Esophagus muscularis mucosa (tissue), 3 donors: ENCODE results near the gene PRSS50.
"Not testable (repeated sequence)": the region's sequence is repeated elsewhere in the genome, so short reads cannot be mapped to it uniquely, and the experiment has no call there.

Experiments
- POLR2AphosphoS5 ChIP-seq, 2 donors: sonication (generic); formaldehyde crosslinking; IDR thresholded peaks; one replicate each; pipeline ENCODE4 v1.6.1; 2017; ENCODE audit warnings: antibody characterized with exemption in 2 of 2
- TF ChIP-seq, protein P1 (sequence below), 3 experiments: fragments of 200-600 bp in 2 of 3; fragments of 450-650 bp in 1 of 3; sonication (generic) in 2 of 3; IDR thresholded peaks; one replicate each; pipeline ENCODE4 v1.5.1; 2017 to 2019; ENCODE audit warnings: antibody characterized with exemption in 3 of 3, mild to moderate bottlenecking in 2 of 3, moderate library complexity in 1 of 3

DNA sequence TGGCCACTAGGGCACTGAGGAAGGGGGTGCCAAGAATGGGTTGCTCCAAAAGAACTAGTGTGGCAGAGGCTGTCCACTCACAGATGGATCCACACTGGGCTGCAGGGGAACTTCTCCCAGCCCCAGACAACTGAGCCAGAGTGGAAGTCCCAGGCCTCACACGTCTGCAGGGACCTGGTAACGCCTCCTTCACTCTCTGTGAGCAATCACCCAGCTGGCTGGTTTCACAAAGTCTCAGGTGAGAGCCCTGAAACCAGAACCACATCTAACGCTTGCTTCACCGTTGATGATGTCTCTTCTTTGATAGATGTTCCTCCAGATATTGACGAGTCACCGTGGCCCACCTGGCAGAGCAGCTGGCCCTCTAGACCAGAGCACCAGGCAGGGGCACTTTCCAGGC lies 35.5 kb upstream of the PRSS50 start:
- TF ChIP-seq, protein P1, sequence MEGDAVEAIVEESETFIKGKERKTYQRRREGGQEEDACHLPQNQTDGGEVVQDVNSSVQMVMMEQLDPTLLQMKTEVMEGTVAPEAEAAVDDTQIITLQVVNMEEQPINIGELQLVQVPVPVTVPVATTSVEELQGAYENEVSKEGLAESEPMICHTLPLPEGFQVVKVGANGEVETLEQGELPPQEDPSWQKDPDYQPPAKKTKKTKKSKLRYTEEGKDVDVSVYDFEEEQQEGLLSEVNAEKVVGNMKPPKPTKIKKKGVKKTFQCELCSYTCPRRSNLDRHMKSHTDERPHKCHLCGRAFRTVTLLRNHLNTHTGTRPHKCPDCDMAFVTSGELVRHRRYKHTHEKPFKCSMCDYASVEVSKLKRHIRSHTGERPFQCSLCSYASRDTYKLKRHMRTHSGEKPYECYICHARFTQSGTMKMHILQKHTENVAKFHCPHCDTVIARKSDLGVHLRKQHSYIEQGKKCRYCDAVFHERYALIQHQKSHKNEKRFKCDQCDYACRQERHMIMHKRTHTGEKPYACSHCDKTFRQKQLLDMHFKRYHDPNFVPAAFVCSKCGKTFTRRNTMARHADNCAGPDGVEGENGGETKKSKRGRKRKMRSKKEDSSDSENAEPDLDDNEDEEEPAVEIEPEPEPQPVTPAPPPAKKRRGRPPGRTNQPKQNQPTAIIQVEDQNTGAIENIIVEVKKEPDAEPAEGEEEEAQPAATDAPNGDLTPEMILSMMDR (IDR thresholded peaks at IDR 0.05), result not testable (repeated sequence)
- TF ChIP-seq POLR2AphosphoS5 (IDR thresholded peaks at IDR 0.05), result not testable (repeated sequence)
